NCI-H748 treated with DMSO at 0.1 percent for 48 hours (cell line): ENCODE results near the gene LDB3.

ENCODE experiments used
- DNase-seq: peaks from one replicate; lab custom pipeline; 2025; lab: John Stamatoyannopoulos, UW

The LDB3 gene

DNA sequence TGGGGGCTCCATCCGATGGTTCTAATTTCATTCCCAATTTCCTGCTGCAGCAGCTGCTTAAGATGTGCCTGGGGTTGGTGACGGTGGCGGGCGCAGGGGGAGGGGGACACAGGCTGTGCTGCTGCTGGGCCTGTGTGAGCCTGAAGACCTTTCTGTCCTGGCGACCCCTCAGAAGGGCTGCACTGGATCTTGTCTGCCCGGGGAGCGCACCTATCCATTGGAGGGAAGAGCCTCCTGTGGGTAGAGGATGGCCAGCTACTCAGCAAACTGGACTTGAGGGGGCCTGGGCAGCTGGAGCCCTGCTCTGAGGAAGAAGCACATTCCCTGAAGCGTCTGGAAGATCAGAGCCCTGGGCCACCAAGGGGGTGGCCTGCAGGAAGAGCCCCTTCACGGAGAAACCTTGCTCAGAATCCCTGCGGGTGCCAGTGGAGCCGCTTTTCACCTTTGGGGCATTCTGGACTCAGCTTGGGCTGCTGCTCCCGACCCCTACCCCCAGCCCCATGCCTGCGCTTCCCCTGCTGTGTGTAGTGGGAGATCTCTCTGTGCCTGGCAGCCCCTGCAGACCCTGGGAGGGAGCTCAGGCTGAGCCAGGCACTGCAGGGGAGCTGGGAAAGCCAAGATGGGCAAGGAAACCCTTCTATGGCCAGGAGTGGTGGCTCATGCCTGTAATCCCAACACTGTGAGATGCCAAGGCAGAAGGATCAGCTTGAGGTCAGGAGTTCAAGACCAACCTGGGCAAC is 17.8 kb downstream of the LDB3 start:
- no peak for DNase-seq

DNA sequence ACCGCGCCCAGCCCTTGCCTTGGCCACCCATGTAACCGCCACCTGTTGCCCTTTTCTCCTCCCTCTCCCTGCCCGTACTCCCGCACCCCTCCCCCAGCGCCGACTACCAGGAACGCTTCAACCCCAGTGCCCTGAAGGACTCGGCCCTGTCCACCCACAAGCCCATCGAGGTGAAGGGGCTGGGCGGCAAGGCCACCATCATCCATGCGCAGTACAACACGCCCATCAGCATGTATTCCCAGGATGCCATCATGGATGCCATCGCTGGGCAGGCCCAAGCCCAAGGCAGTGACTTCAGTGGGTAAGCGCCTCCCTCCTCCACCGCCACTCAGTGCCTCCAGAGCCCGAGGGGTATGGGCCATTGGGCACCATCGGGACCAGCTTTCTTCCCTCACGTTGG is 18.7 kb downstream of the LDB3 start:
- DNase-seq: no peak

DNA sequence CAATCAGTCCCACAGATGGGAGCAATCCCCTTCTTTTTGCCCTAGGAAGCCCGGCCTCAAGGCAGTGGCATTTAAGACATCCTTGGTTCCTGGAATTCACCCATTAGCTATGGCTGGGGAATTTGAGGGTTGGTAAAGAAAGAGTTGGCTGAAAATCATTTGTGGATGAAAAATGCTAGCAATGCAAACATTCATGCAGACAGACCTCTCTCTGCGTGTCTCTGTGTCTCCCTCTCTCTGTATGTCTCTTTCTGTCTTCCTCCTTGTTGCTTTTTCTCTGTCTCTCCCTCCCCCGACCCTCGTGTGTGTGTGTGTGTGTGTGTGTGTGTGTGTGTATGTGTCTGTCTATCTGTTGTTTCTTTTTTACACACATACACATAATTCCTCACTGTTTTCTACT is 19.4 kb downstream of the LDB3 start:
- DNase-seq: no peak

DNA sequence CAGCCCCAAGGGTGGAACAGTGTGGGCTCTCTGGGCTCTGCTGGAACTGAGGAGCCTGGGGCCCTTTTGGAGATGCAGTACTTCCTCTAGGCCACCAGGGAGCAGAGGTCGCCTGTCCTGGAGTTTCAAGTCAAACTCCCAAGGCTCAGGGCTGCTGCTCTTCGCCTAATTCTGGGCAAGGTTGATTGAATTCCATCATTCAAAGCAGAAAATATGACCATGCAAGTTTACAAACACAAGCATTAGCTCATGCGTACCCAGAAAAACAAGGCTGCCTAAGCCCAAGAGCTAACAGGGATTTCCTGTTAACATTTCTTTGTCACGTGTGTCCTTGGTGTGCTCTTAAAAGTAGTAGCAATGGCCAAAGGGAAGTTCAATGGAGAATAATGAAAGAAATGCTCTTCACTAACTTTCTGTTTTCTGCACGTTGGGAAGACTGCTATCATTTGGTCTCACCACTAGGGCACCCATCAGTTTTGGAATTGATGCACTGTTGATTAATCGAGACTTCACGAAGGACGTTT is 20.1 kb downstream of the LDB3 start:
- DNase-seq: peak; percentile 10

DNA sequence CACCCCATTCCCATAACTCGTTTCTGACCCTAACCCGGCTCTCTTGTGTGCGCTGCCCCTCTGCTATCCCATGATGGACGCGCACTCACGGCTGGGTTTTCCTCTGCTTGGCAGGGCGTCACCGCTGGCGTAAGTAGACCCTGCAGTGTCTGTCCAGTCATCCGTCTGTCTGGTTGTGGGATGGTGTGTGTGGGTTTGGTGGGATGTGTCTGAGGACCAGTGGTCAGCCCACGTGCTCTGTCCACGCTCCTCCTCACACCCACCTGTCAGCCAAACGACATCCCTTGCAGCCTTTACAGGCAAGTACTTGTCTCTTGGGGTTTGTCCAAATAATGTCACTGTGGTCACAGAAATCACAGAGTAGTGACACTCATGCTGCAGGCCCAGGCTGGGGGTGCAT is 20.8 kb downstream of the LDB3 start:
- no peak for DNase-seq

DNA sequence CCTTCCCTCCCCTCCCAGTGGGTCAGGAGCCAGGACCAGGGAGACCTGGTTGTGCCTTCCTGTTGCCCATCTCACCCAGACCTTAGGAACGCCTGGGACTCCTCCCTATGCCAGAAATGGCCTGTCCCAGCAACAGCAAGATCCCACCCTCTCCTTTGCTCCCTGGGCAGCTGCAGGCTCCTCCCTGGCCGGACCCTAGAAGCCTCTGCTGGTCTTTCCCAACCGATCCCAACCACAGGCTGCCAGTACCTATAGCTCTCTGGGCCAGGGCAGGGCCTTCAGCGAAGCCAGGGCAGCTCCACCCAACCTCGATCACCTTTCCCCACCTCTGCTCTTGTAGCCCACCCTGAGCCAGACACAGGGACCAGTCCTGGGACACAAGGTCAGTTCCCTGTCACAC is 21.9 kb downstream of the LDB3 start:
- no peak for DNase-seq

DNA sequence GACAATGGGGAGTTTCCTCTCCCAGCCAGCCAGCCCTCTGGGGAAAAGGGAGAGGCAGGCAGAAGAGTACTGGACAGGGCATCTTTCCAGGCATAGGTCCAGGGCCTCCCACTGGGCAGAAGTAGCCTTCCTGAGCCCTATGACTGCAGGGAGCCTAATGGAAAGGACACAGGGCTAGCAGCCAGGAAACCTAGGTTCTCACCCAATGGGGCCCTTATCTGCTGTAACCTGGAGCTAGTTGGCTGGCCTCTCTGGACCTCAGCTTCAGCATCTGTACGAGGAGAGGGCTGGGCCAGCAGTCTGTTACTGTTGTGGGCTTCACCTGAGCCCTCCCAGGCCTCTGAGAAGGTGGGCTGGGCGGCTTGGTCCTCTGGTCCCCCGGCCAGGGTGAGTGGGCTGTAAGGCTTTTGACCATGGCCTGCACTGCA is 22.4 kb downstream of the LDB3 start:
- DNase-seq: no peak

DNA sequence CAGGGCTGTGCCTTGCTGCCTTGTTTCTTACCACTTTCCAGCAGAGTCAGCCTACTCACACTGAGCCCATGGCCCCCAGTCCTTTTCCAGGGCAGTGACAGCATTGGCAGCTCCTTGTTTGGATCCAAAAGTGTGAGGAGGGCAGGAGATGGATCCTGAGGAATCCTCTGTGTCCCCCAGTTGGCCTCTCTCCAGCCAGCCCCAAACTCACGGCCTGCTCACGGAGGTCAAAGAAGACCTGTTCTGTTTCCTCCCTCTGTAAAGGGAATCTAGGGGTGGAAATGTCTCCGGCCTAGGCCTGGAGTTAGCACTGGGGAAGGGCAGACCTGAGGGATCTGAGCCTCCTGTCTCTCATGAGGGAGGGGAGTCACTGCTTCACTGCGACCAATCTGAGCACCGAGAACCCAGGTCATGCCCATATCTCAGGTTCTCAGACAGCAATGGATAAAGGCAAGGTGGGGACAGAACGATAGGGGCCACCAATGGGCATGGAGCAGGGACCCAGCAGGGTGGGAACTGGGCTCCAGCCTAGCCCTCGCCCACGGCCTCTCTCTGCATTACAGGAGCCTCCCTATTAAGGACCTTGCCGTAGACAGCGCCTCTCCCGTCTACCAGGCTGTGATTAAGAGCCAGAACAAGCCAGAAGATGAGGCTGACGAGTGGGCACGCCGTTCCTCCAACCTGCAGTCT is 23.2 kb downstream of the LDB3 start:
- DNase-seq: no peak

DNA sequence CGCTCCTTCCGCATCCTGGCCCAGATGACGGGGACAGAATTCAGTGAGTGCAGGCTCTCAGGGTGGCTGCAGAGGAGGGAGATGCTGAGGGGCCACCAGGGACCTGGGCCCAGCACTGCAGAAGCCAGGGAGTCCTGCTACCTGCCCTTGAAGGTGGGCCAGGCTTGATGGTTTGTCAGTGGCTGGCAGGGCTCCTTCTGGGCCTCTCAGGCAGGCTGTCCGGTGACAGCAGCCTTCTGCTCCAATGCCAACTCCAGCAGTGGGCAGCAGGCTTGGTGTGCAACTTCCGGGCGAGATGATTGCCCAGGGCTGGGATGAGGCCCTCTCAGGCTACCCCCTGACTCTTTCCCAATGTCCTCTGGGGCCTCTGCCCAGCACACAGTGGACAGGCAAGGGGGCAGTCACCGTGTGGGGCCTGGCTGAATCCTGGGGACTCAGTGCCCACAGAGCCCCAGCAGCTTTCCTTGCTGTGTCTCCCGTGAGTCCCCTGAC is 23.8 kb downstream of the LDB3 start:
- DNase-seq: no peak

DNA sequence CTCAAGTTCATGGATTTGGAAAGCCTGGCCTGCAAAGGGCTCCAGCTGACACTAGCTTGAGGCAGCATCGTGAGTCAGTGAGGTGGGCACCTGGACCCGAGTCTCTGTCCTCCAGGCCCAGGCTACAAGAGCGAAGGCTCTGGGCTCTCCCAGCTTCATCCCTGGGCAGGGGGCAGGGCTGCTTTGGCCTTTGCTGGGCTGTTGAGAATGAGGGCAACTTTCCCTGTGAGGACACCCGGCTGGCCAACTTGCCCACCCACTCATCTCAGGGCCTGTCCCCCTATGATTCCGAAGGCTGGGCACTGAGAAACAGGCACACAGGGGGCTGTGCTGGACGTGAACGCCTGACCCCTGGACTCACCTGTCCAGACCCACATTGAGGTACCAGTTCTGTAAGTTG is 24.4 kb downstream of the LDB3 start:
- no peak for DNase-seq

DNA sequence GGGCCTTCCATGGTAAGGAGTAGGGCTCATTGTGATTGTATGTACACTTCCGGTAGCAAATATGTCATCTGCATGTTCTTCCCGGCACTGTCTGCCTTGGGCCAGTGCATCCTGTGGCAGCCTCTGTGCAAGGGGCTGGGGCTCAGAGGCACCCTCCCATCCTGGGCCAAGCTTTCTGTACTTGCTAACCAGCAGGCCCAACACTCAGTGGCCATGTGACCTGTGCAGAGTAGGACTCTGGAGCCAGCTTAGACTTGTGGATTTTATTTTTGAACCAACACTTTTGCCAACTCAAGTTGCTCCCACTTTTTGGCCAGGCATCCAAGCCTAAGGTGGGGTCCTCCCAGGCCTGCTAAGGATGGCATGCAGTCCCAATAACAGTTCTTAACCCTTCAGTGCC is 25.0 kb downstream of the LDB3 start:
- no peak for DNase-seq

DNA sequence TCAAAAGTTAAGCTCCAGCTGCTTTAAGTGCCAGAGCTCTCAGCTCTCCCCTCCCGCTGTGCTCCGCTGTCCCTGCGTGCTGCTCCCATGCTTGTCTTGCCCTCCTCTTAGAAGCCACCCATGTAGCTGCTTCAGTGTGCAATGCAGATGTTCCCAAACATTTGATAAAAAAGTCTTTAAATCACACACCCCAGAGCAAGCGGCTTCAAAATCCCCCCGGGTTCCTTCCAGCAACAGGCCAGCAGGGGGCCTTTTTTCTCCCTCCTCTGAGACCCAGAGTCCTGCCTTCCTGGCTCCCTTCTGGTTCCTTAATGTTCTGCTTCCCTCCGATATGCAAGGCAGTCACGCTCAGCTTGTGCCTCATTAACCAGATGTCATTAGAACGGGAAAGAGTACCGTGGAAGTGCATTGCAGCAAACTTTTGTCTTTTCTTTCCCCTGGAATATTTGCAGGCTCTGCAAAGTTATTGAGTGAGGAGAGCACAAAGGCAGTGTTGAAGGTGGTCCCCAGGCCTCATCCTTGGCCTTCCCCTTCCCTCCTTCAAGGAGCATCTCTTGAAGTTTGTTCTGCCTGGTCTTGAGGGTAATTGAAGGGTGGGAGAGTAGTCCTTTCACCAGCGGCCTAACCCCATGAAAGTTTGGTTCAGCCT is 25.5 kb downstream of the LDB3 start:
- no peak for DNase-seq

DNA sequence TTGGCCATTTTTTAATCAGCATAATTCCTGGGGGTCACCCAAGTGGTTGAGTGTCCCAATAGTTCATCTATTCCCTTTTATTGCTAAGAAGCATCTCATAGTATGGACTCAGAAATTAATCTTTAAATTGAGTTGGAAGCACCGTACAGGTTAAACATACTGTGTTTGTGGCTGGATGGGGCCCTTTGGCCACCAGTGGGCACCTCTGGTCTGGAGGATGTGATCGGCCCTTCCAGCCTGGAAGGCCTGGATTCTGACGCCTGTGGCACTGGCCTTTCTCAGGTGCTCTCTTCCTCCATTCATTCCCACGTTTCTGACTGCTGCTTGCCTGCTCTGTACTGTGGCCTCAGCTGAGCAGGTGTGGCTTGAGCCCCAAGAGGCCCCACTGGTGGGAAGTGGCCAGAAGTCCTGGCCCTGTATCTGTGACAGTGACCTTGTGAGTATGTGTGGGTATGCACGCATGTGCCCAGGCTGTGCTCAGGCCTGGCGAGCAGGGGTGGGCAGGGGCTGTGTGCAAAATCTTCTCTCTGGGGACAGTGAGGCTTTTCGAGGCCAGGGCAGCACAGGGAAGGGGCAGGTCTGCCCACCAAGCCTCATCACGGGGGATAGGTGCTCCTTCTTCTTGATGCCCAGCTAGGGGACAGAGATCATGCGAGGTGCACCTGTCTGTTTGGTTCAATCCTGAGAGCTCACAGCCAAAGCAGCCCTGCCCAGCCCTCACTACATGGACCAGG is 30.1 kb downstream of the LDB3 start:
- no peak for DNase-seq

DNA sequence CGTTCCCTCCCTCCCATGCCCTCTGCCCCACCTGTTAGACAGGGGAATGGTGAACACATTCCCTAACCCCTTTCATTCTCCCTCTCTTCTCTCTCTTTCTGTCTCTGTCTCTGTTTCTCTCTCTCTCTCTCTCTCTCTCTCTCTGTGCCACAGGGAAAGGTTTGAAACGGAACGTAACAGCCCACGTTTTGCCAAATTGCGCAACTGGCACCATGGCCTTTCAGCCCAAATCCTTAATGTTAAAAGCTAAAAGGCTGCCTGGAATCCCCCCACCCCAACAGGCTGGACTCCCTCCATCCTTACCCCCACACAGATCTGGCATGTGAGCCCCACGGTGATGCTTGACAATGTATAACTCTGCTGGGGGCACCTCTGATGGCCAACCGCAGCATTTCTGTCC is 30.8 kb downstream of the LDB3 start:
- DNase-seq: no peak

DNA sequence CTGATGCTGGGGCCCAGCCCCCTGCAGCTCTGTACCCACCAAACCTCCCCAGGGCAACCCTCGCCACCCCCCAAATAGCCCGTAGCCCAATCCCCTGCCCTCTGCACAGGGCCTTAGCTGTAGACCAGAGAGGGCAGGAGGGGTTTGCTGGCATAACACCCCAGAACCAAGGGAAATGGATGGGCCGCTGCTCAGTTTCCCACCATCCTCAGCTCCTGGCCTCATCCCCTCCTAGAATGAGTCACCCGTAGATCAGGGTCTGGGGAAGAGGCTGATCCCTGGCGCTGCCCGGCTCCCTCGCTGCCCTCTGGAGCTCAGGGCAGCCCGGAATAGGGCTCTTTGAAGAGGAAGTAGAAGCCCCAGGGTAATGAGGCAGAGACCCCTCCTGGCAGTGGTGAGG is 31.2 kb downstream of the LDB3 start:
- DNase-seq: no peak

DNA sequence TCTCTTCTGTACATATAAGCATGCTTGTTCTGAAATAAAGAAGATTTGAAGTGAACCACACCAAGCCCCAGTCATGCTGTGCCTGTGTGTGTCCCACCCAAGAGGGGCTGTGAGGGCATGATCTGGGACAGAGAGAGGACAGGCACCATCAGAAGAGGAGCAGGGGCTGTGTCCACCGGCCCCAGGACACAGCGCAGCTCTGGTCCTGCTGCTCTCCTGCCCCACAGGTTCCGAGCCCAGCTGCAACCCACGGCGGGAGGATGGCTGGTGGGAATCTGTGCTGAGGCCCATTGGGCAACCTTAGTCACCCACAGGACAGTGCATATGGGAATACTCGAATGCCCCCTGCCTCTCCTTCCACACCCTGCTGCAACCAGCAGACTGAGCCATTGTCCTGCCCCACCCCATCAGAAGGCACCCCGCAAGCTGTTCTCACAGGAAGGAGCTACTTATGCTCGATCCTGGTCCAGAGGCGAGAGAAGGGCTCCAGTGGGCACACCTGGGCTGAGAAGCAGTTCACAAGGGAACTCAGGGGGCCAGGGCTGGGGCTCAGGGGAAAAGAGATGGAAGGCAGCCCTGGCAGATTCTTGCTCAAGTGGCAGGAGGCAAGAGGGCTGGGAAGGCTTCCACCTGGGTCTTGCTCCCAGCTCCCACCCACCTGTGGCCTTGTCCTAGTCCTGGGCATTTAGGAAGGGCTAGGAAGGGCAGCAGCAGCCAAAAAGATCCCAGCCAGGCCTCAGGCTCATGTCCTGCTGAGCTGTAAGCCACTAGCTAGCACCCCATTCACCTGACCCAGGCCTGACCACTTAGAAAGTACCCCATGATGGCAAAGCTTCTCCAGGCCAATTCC is 31.9 kb downstream of the LDB3 start:
- DNase-seq: no peak

DNA sequence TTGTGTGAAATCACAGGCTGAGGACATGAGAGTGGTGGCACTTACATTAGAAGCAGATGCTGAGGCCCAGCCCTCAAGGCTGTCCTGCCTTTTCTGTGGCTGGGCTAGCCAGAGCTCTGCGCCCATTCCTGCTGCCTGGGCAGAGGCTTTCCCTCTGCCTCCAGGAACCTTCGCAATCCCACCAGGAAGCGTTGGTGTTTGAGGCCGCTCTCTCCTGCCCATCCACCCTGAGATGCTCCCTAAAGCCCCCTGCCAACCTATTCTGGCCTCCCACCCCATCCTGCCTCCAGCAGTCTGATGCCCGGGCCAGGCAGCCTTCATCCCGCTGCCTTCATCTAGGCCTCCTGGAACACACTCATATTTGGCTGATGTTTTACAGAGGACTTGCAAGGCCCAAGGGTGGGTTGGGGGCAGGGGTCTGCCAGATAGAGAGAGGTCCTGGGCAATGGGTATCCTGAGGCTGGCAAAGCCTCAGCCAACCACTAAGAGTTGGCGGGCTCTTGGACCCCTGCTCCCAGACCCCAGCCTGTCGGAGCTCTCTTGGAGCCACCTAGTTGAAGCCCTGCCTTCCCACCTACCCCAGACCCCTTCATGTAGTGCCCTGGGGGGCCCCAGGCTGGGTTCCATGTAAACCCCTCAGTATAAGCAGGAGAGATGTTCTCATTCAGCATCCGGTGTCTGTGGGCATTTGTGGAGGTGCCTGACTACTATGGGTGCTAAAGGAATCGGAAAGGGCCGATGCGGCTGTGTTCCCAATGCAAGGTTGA is 32.7 kb downstream of the LDB3 start:
- no peak for DNase-seq

DNA sequence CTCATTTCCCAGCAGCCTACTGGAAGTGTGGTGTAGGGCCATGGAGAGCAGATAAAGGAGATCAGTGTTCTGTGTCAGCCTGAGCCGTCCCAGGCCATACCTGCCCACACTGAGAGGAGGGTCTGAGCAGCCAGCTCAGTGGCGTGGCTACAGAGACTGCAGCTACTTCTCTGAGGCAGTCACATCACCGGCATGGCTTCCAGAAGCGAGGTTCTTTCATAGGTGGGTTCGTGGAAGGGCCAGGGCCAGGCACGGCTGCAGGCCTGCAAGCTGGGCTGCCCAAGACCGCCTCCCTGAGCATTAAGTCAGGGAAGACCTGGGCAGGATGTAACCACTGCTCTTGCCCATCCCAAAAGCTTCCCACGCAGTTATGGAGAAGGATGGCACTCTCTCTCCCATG is 34.9 kb downstream of the LDB3 start:
- DNase-seq: no peak

DNA sequence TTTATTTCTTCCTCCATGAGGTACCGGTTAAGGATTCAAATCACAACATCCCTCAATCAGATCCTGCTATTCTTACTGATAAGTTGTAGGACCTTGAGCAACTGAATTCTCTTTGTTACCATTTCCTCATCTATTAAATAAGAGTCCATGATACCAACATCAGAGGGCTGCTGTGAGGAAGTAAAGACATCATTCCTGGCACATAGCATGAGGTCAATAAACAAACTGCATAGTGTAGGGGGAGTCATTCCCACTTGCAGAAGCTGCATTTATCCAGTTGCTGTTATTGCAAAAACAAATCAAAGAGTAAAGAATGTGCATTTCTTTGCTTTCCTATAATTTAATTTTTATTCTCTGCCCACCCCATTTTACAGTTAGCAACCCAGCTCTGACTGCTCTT is 36.8 kb downstream of the LDB3 start:
- DNase-seq: no peak

DNA sequence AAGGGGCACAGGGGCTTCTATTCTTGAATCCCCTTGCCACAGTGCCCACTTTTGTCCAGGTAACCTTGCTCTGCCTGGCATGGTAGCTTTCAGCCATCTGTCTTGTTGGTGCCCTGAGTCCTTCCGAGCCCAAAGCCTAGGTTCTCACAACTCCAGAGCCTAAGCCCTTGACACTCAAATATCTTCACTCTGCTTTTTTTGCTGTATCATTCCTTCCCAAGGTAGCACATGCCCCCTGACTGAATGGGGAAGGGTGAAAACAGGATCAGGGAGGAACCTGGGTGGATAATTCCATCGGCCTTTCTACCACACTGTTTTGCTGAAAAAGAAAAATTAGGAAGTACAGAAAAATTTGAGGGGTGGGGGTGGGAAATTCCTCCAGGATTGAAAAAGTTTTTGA is 37.6 kb downstream of the LDB3 start:
- DNase-seq: no peak

DNA sequence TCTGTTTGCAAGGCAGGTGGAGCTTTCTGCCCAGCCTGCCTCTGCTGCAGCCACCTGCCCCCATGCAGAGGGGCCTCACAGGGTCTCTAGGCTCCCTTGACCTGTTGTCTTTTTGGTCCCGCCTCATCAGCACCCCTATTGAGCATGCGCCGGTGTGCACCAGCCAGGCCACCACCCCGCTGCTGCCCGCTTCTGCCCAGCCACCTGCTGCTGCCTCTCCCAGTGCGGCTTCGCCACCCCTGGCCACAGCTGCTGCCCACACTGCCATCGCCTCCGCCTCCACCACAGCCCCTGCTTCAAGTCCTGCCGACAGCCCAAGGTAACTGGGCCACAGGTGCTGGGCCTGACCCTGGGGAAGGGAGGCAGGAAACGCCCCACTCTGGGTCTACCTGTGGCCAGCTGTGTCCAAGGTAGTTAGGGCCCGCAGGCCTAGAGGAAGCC is 38.1 kb downstream of the LDB3 start:
- DNase-seq: no peak
